IMR-90 (cell line): ENCODE results near the gene ABCC8. TPM values are rescaled to one million over a fixed set of nuclear protein-coding genes. Genes with fewer than 3 reads are reported as not detected.

Experiments
- ATAC-seq: fragments of 200-7000 bp; cut with Tn5 transposase; 2 replicates; pipeline ENCODE4 v1.9.1; 2020; ENCODE audit warnings: low read depth, mild to moderate bottlenecking, moderate library complexity
- BruUV-seq: library from RNA; stranded (reverse); fragments of 400-500 nt; replicated peaks from 2 replicates; lab custom pipeline; 2021; lab: Mats Ljungman, UMichigan
- CTCF ChIA-PET: fragments of 300-600 bp; formaldehyde crosslinking; extraction: SDS; loops from one replicate; lab custom pipeline; 2021; ENCODE audit warnings: antibody characterized with exemption; lab: Yijun Ruan, JAX
- POLR2A ChIA-PET: fragments of 300-600 bp; sonication (Branson Sonifier 250); formaldehyde crosslinking; loops from one replicate; lab custom pipeline; 2022; ENCODE audit warnings: antibody characterized with exemption; ENCODE audit not compliant: unreplicated experiment; lab: Charles Lee
- DNase-seq: peaks from one replicate; pipeline ENCODE4 v3.0.0; 2013
- H2AFZ ChIP-seq: replicated peaks from 2 replicates; pipeline ENCODE3; 2013; ENCODE audit warnings: low read length, mild to moderate bottlenecking; ENCODE audit not compliant: poor library complexity
- H2AK5ac ChIP-seq: 2 replicates; pipeline ENCODE4 v1.6.1; 2013; ENCODE audit warnings: low read depth, low read length, inconsistent platforms
- H2AK9ac ChIP-seq: replicated peaks from 2 replicates; pipeline ENCODE3; 2013; ENCODE audit warnings: mild to moderate bottlenecking, low read depth, low read length, moderate library complexity; ENCODE audit not compliant: poor library complexity
- H2BK120ac ChIP-seq: 2 replicates; pipeline ENCODE4 v1.6.1; 2013; ENCODE audit warnings: low read depth, low read length, inconsistent platforms
- H2BK15ac ChIP-seq: 3 replicates; pipeline ENCODE4 v1.6.1; 2013; ENCODE audit warnings: low read depth, low read length, inconsistent platforms
- H2BK20ac ChIP-seq: 2 replicates; pipeline ENCODE4 v1.6.1; 2013; ENCODE audit warnings: low read depth, mild to moderate bottlenecking, inconsistent platforms, low read length, moderate library complexity
- H2BK5ac ChIP-seq: 2 replicates; pipeline ENCODE4 v1.6.1; 2013; ENCODE audit warnings: mild to moderate bottlenecking, low read depth, low read length, inconsistent platforms; ENCODE audit not compliant: poor library complexity, severe bottlenecking
- H3K14ac ChIP-seq: replicated peaks from 2 replicates; pipeline ENCODE4 v1.6.1; 2013; ENCODE audit warnings: low read depth, low read length, inconsistent platforms
- H3K18ac ChIP-seq: 2 replicates; pipeline ENCODE4 v1.6.1; 2013; ENCODE audit warnings: low read depth, low read length, control low read depth
- H3K23ac ChIP-seq: 2 replicates; pipeline ENCODE4 v1.6.1; 2013; ENCODE audit warnings: low read depth, low read length, inconsistent platforms
- H3K27ac ChIP-seq: 2 replicates; pipeline ENCODE4 v1.5.1; 2013; ENCODE audit warnings: mild to moderate bottlenecking, control low read depth, low read length; ENCODE audit not compliant: insufficient read depth
- H3K27me3 ChIP-seq: 2 replicates; pipeline ENCODE4 v1.6.1; 2013; ENCODE audit warnings: low read length; ENCODE audit not compliant: control insufficient read depth, insufficient read depth
- H3K36me3 ChIP-seq: 2 replicates; pipeline ENCODE4 v1.6.1; 2013; ENCODE audit warnings: low read length, mixed read lengths; ENCODE audit not compliant: control insufficient read depth, insufficient read depth
- H3K4ac ChIP-seq: 2 replicates; pipeline ENCODE4 v1.6.1; 2013; ENCODE audit warnings: low read depth, low read length, inconsistent platforms
- H3K4me1 ChIP-seq: 2 replicates; pipeline ENCODE4 v1.6.1; 2013; ENCODE audit warnings: low read length, mixed read lengths; ENCODE audit not compliant: control insufficient read depth, insufficient read depth
- H3K4me2 ChIP-seq: 2 replicates; pipeline ENCODE4 v1.6.1; 2013; ENCODE audit warnings: low read depth, mild to moderate bottlenecking, control low read depth, low read length, moderate library complexity
- H3K4me3 ChIP-seq: 2 replicates; pipeline ENCODE4 v1.5.1; 2013; ENCODE audit warnings: low read depth, mild to moderate bottlenecking, control low read depth, low read length, moderate library complexity; ENCODE audit not compliant: insufficient read depth
- H3K56ac ChIP-seq: 2 replicates; pipeline ENCODE4 v1.6.1; 2013; ENCODE audit warnings: low read length, inconsistent platforms; ENCODE audit not compliant: insufficient read depth; ENCODE audit errors: extremely low read depth
- H3K79me1 ChIP-seq, 2 experiments: 2 replicates each; pipeline ENCODE4 v1.6.1; 2013; ENCODE audit warnings: low read length in 2 of 2, inconsistent platforms in 1 of 2, low read depth in 1 of 2
- H3K9ac ChIP-seq: 2 replicates; pipeline ENCODE4 v1.6.1; 2013; ENCODE audit warnings: low read depth, low read length, control low read depth
- H3K9me1 ChIP-seq: 2 replicates; pipeline ENCODE4 v1.6.1; 2013; ENCODE audit warnings: low read length, inconsistent platforms; ENCODE audit not compliant: insufficient read depth
- H3K9me3 ChIP-seq: 2 replicates; pipeline ENCODE4 v1.6.1; 2013; ENCODE audit warnings: low read length; ENCODE audit not compliant: control insufficient read depth, insufficient read depth
- H4K20me1 ChIP-seq: 2 replicates; pipeline ENCODE4 v1.6.1; 2013; ENCODE audit warnings: low read length, inconsistent platforms; ENCODE audit not compliant: insufficient read depth
- H4K5ac ChIP-seq: 2 replicates; pipeline ENCODE4 v1.6.1; 2013; ENCODE audit warnings: mild to moderate bottlenecking, low read depth, low read length, control low read depth
- H4K8ac ChIP-seq, 2 experiments: 2 replicates each; pipeline ENCODE4 v1.6.1; 2013; ENCODE audit warnings: low read depth in 2 of 2, low read length in 2 of 2, control low read depth in 1 of 2, inconsistent platforms in 1 of 2
- H4K91ac ChIP-seq: 2 replicates; pipeline ENCODE4 v1.6.1; 2013; ENCODE audit warnings: low read depth, low read length, inconsistent platforms; ENCODE audit not compliant: insufficient read depth
- BHLHE40 ChIP-seq: fragments of 150-350 bp; IDR thresholded peaks from 2 replicates; pipeline ENCODE4 v1.6.1; 2016; ENCODE audit warnings: mild to moderate bottlenecking, low read depth, low read length
- CEBPB ChIP-seq: IDR thresholded peaks from 2 replicates; pipeline ENCODE4 v1.6.1; 2012; ENCODE audit warnings: low read depth, low read length, improper control_type of control experiment
- CHD1 ChIP-seq: IDR thresholded peaks from 2 replicates; pipeline ENCODE4 v1.6.1; 2012; ENCODE audit warnings: low read depth, low read length, improper control_type of control experiment
- ELK1 ChIP-seq: fragments of 150-350 bp; IDR thresholded peaks from 2 replicates; pipeline ENCODE4 v1.6.1; 2016; ENCODE audit warnings: low read depth, mild to moderate bottlenecking, low read length, moderate library complexity, borderline replicate concordance
- MAFK ChIP-seq: IDR thresholded peaks from 2 replicates; pipeline ENCODE4 v1.6.1; 2012; ENCODE audit warnings: low read depth, low read length, improper control_type of control experiment
- MAZ ChIP-seq: IDR thresholded peaks from 2 replicates; pipeline ENCODE4 v1.6.1; 2012; ENCODE audit warnings: low read depth, mild to moderate bottlenecking, low read length, improper control_type of control experiment, moderate library complexity, borderline replicate concordance
- MXI1 ChIP-seq: IDR thresholded peaks from 2 replicates; pipeline ENCODE4 v1.6.1; 2012; ENCODE audit warnings: low read depth, mild to moderate bottlenecking, low read length, moderate library complexity, borderline replicate concordance
- NFE2L2 ChIP-seq: fragments of 150-350 bp; IDR thresholded peaks from 2 replicates; pipeline ENCODE4 v1.6.1; 2016; ENCODE audit warnings: low read depth, mild to moderate bottlenecking, low read length
- RAD21 ChIP-seq: IDR thresholded peaks from 2 replicates; pipeline ENCODE4 v1.6.1; 2012; ENCODE audit warnings: low read length, improper control_type of control experiment
- RCOR1 ChIP-seq: IDR thresholded peaks from 2 replicates; pipeline ENCODE4 v1.6.1; 2012; ENCODE audit warnings: mild to moderate bottlenecking, low read length, improper control_type of control experiment; ENCODE audit not compliant: insufficient replicate concordance
- SMC3 ChIP-seq: fragments of 150-350 bp; IDR thresholded peaks from 2 replicates; pipeline ENCODE4 v1.6.1; 2016; ENCODE audit warnings: low read depth, mild to moderate bottlenecking, antibody characterized with exemption, low read length, moderate library complexity
- WGBS, 2 experiments: methylation state at CpG; one replicate each; pipeline versions ENCODE4 v1.1.5 to v1.1.7; 2013; ENCODE audit warnings: missing lambda C conversion rate in 2 of 2; ENCODE audit not compliant: insufficient read length in 1 of 2; ENCODE audit errors: extremely low coverage in 2 of 2; 5-methylcytosine and 5-hydroxymethylcytosine counted together
- dilution Hi-C: fragments of 300-500 bp; cut with HindIII; formaldehyde crosslinking; loops from one replicate; pipeline ENCODE4 v1.14.3; 2018; ENCODE audit warnings: low sequenced_read_pairs; ENCODE audit not compliant: unreplicated experiment
- in situ Hi-C: fragments of 300-500 bp; cut with MboI; formaldehyde crosslinking; loops from 3 replicates; pipeline ENCODE4 v1.14.3; 2019; ENCODE audit warnings: low sequenced_read_pairs, inconsistent platforms, mixed read lengths
- intact Hi-C: fragments of 100-400 bp; cut with micrococcal nuclease; formaldehyde crosslinking; loops from 2 replicates; pipeline ENCODE4 v1.10.0; 2022
- polyA plus RNA-seq, 3 experiments: library from polyadenylated mRNA; depleted of rRNA; stranded (reverse); fragments of >200 nt; gene quantifications; 2 replicates each; pipeline ENCODE4 v1.2.3, GENCODE V29; 2012; ENCODE audit warnings: low replicate concordance in 1 of 3
- total RNA-seq: library from RNA; depleted of rRNA; stranded (reverse); fragments of >200 nt; gene quantifications from 2 replicates; pipeline ENCODE4 v1.2.3, GENCODE V29; 2012
- TF ChIP-seq, protein P1 (sequence below): fragments of 150-350 bp; IDR thresholded peaks from 2 replicates; pipeline ENCODE4 v1.6.1; 2017; ENCODE audit warnings: mild to moderate bottlenecking, antibody characterized with exemption, low read length, low read depth

Gene ABCC8
- total and polyA plus RNA-seq, 2 of the 4 experiments (the other 2 are of a cell fraction): not detected

DNA sequence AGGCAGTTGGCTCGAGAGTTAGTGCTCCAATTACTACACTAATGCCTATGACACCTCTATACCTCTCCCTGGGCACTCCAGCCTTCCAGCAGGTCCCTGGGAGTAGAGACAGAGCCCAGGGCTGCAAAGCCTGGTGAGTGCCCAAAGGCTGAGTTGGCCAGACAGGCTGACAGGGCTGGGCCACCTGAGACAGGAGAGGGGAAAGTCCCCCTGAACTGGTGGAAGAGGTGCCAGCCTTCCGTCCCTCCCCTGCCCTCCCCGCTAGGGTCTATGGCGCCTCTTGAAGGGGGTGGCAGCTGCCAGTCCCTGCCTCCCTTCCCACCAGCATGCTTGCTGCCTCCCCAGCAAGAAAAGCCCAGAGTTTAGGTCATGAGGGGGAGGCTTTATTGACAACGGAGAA is 91.2 kb downstream of the ABCC8 start:
- ChIA-PET POLR2A (no interaction called here), CTCF (no interaction called here)
- H2BK120ac ChIP-seq: no peak overlapping the region
- dilution Hi-C loops (no loop called here), intact Hi-C loops (no loop called here), in situ Hi-C loops (no loop called here)
- H3K27me3 ChIP-seq: peaks cover 11% of the 10 kb centered on the region; the same call in 1 of the 2 replicates
- BruUV-seq: no TSS peak
- no peak overlapping the region for H2BK20ac ChIP-seq
- no peaks in the 10 kb centered on the region for H3K9me3 ChIP-seq
- TF ChIP-seq BHLHE40 (no peak), RAD21 (no peak), CEBPB (no peak), MAFK (no peak), CHD1 (no peak), MAZ (no peak), NFE2L2 (no peak), MXI1 (no peak), SMC3 (no peak), RCOR1 (no peak), ELK1 (no peak)
- TF ChIP-seq, protein P1, sequence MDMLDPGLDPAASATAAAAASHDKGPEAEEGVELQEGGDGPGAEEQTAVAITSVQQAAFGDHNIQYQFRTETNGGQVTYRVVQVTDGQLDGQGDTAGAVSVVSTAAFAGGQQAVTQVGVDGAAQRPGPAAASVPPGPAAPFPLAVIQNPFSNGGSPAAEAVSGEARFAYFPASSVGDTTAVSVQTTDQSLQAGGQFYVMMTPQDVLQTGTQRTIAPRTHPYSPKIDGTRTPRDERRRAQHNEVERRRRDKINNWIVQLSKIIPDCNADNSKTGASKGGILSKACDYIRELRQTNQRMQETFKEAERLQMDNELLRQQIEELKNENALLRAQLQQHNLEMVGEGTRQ: no peak
- no peak overlapping the region for H3K56ac ChIP-seq
- no peak overlapping the region for H2AK5ac ChIP-seq
- no peak overlapping the region for H3K4ac ChIP-seq
- no peak overlapping the region for H2BK15ac ChIP-seq
- no peak overlapping the region for H4K91ac ChIP-seq
- peaks cover 7% of the 10 kb centered on the region for H3K4me1 ChIP-seq
- no peak for DNase-seq
- no peak for ATAC-seq
- no peak overlapping the region for H4K5ac ChIP-seq
- H3K23ac ChIP-seq: no peak overlapping the region
- no peak overlapping the region for H2BK5ac ChIP-seq
- no peak overlapping the region for H3K18ac ChIP-seq
- no peak overlapping the region for H3K27ac ChIP-seq
- H3K4me2 ChIP-seq: no peak overlapping the region
- H3K9ac ChIP-seq: no peak overlapping the region
- no peak overlapping the region for H3K14ac ChIP-seq
- H4K8ac ChIP-seq: no peak overlapping the region
- no peak overlapping the region for H2AK9ac ChIP-seq
- peaks cover 22% of the 10 kb centered on the region for H3K9me1 ChIP-seq
- no peaks in the 10 kb centered on the region for H3K79me1 ChIP-seq
- H4K20me1 ChIP-seq: no peaks in the 10 kb centered on the region
- H2AFZ ChIP-seq: peak overlapping the region; percentile 39
- WGBS, 2 experiments: no CpG with 5 or more reads among the region's 5 CpGs
- no peaks in the 10 kb centered on the region for H3K36me3 ChIP-seq
- H3K4me3 ChIP-seq: no peak overlapping the region
